ENCODE results near the gene APRT.

APRT gene

DNA sequence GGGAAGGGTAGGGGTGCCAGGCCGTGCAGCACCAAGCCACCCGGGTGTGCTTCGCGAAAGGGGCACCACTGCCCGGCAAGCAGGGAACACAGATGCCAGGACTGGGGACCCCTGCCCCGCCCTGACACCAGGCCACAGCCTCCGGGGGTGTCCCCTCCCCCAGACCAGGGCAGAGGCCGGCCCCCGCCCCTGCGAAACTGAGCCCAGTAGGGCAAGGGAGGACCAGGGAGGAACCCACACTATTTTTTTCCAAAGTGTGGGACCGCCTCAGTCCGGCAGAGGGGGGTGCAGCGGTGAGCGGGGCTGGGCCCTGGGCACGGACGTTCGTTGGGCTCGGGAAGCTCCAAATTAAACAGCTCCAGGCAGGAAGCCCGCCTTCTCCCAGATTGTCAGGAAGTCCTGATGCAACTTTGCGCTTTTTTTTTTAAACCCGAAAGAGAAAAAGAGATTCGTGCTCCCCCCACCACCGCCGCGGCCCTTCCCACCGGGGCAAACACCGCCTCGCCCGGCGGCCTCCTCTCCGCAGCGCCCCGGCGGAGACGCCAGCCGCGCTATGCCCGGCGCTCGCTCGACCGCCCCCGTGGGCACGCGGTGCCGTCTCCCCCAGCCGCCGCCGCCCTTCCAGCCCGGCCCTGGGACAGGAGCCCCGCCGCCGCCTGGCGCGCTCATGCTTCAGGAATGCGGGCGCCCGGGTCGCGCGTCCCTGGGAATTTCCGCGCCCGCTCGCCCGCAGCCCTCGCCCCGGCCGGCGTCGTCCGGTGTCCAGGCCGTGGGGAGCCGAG is 27.5 kb downstream of the APRT start:
- TF ChIP-seq CTCF (IDR thresholded peaks at IDR 0.05): peak; percentile 31; the same call in 1 of the 2 replicates

GRCh38 chr16:88783391-88784073 is 28.2 kb downstream of the APRT start:
- TF ChIP-seq CTCF (IDR thresholded peaks at IDR 0.05): no peak

- no peak for TF ChIP-seq CTCF (IDR thresholded peaks at IDR 0.05)
These were observed 29.0 kb downstream of the APRT start for GRCh38 chr16:88782454-88783390.

- no peak for TF ChIP-seq CTCF (IDR thresholded peaks at IDR 0.05)
These were observed 30.3 kb downstream of the APRT start for GRCh38 chr16:88781140-88782077.

DNA sequence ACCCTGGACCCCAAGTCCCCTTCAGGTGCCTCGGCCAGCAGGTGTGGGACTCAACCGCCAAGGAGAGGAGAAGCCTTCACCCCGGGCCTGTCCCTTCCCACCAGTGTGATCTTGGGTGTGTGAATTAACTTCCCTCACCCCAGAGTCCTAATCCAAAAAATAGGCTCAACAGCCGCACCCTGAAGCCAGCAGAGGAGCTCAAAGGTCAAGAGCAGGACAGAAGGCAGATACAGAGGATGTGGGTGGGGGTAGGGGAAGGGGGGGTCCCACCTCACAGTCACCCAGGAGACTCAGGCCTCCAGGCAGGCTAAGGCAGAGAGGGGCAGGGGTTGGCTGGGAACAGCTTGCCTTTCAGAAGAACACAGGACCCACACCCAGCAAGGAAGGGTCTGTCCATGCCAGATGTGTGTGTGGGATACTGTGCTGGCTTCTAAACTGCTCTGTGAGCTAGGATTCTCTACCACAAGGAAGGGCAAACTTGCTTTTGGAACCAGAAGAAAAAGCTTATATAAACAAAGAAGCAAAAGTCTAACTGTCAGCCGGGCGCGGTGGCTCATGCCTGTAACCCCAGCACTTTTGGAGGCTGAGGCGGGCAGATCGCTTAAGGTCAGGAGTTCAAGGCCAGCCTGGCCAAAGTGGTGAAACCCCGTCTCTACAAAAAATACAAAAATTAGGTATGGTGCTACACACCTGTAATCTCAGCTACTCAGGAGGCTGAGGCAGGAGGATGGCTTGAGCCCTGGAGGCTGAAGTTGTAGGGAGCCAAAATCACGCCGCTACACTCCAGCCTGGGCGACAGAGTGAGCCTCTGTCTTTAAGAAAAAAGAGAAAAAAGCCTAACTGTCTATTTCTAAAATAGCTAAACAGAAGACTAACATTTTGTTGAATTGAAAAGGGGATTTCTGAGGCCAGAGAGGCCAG is 31.3 kb downstream of the APRT start:
- no peak for TF ChIP-seq CTCF (IDR thresholded peaks at IDR 0.05)

DNA sequence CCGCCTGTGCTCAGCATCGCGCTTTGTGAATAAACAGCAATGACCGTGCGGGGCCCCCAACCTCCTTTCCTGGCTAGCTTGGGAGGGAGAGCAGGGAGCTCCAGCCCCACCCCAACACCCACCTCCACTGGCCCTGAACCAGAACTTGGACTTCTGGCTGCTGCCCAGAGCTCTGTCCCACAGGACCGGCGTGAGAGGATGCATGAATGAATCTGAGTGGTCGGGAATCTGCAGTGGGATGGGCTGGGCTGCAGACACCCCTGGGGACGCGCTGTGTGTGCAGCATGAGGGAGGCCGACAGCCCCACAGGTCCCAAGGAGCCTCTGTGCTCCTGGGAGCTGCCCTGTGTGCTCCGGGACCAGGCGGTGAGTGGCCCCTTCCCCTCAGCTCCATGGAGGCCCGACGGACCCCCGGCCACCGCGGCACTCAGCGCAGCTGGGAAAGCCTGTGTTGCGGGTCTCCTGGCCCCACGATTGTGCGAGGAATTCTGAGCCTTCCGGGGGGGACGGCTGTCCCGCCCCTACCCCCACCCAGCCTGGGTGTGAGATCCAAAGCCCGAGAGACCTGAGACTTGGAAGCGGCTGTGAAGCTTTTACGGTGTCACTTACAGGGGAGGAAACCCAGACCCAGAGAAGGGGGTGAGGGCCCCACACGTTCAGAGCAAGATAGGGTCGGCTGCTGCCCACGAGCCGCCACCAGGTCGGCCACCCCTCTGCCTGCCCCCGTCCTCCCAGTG is 32.2 kb downstream of the APRT start:
- no peak for TF ChIP-seq CTCF (IDR thresholded peaks at IDR 0.05)
